ENCODE results near the gene EDN3.

DNA sequence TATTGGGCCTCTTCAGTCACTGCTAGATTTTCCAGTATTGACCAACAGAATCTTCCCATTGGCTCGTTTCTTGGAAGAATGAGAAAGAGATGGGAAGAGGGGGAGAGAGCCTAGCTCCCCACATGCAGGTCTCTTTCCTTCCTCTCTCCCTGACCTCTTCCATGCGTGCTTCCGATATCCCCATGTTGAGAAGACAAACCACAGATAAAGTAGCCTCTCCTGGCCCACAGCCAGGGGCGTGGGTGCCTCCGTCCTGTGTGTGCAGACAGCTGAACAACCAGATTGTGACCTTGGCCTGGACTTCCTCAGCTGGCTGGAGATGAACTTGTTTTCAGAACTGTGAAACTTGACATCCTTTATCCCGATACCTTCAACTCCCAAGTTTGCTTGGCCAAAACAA, 71.0 kb downstream of the EDN3 start:
- no peak for TF ChIP-seq CTCF (IDR thresholded peaks at IDR 0.05 in 2 of 3, conservative IDR thresholded peaks at IDR 0.05 in 1 of 3; ENCODE audit: insufficient read depth in 2 of 3, low read depth in 1 of 3, low read length in 3 of 3)
- TF ChIP-seq TFE3 (CRISPR knock-in tag; IDR thresholded peaks at IDR 0.05) = no peak
- no peak for TF ChIP-seq ZNF24 (IDR thresholded peaks at IDR 0.05)
- TF ChIP-seq ZNF280B (CRISPR knock-in tag; IDR thresholded peaks at IDR 0.05) = no peak
- no peak for TF ChIP-seq NR2C2 (CRISPR knock-in tag; IDR thresholded peaks at IDR 0.05)
- TF ChIP-seq NR2C2 (tag; IDR thresholded peaks at IDR 0.05) = no peak
- no peak for TF ChIP-seq SIN3A (IDR thresholded peaks at IDR 0.05; ENCODE audit: borderline replicate concordance in 2 of 2, control insufficient read depth in 1 of 2, low read depth in 2 of 2, low read length in 2 of 2)
- no peak for TF ChIP-seq FOXO4 (CRISPR knock-in tag; IDR thresholded peaks at IDR 0.05)
- no peak for TF ChIP-seq ZFX (CRISPR knock-in tag; IDR thresholded peaks at IDR 0.05)
- TF ChIP-seq MXI1 (IDR thresholded peaks at IDR 0.05; ENCODE audit: low read depth, low read length) = no peak
- no peak for TF ChIP-seq EZH2 (IDR thresholded peaks at IDR 0.05; ENCODE audit: borderline replicate concordance, low read depth, low read length)
- TF ChIP-seq, protein P1, sequence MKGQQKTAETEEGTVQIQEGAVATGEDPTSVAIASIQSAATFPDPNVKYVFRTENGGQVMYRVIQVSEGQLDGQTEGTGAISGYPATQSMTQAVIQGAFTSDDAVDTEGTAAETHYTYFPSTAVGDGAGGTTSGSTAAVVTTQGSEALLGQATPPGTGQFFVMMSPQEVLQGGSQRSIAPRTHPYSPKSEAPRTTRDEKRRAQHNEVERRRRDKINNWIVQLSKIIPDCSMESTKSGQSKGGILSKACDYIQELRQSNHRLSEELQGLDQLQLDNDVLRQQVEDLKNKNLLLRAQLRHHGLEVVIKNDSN (CRISPR knock-in tag; IDR thresholded peaks at IDR 0.05) = no peak
- no peak for TF ChIP-seq PHF20 (IDR thresholded peaks at IDR 0.05; ENCODE audit: partially characterized antibody)
- TF ChIP-seq TAF7 (tag; IDR thresholded peaks at IDR 0.05) = no peak

All from K562 (cell line).